Measurements from ENCODE around the gene CCNA1.

The CCNA1 gene

GRCh38 chr13:36454121-36454520, 21.8 kb downstream of the CCNA1 start:
- DNase-seq (ENCODE audit: low spot score), result no peak

- DNase-seq (ENCODE audit: low spot score), result no peak
Observed at GRCh38 chr13:36454987-36455386, 22.7 kb downstream of the CCNA1 start.

GRCh38 chr13:36456577-36456976, 24.3 kb downstream of the CCNA1 start:
- DNase-seq (ENCODE audit: low spot score), result no peak

- no peak for DNase-seq (ENCODE audit: low spot score)
Observed at GRCh38 chr13:36461506-36461905, 29.2 kb downstream of the CCNA1 start.

GRCh38 chr13:36475468-36475867, 43.2 kb downstream of the CCNA1 start:
- DNase-seq (ENCODE audit: low spot score), result no peak

DNA sequence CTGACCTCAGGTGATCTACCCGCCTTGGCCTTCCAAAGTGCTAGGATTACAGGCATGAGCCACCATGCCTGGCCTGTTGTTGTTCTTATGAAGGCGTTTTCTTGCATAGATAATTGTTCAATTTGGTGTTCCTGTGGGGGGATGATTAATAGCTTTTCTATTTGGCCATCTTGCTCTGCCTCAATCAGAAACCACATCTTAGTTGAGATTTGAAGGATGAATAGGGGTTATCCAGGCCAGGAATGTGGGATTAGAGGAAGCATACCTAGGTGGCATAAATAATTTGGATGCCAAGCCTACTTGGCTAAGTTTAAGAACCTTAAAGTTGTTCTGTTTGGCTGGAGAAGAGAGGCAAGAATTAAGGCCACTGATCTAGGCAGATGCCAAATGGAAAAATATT, 44.4 kb downstream of the CCNA1 start:
- no peak for DNase-seq (ENCODE audit: low spot score)

GRCh38 chr13:36480726-36481427, 48.6 kb downstream of the CCNA1 start:
- no peak for DNase-seq (ENCODE audit: low spot score)

DNA sequence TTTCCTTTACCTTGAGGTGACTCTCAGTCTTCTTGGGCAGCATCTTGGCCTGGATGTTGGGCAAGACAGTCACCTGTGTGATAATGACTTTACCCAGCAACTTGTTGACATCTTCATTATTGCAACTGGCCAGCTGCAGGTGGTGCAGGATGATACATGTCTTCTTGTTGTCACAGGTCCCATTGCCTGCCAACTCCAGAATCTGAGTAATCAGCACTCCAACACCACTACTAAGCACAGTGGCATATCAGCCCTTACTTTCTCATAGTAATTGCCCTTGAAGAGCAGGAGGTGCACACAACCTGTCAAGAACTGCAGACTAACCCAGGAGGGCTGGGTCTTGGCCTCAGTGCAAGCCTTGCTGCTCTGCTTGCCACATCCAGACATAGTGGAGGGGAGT, 57.8 kb downstream of the CCNA1 start:
- DNase-seq (ENCODE audit: low spot score), result no peak
